NOMO-1 (cell line): ENCODE measurements around the gene LTBP3.

Experiments used
- DNase-seq, 2 experiments: peaks; one replicate each; lab custom pipeline; 2025; ENCODE audit not compliant: unreplicated experiment in 2 of 2; lab: John Stamatoyannopoulos, UW

Gene LTBP3

GRCh38 chr11:65555693-65556231 lies 2.4 kb downstream of the LTBP3 start:
- no peak for DNase-seq

GRCh38 chr11:65554842-65555430 lies 3.2 kb downstream of the LTBP3 start:
- DNase-seq = no peak

- DNase-seq = no peak
Observed at GRCh38 chr11:65554057-65554818, 3.9 kb downstream of the LTBP3 start.

GRCh38 chr11:65553301-65554001 lies 4.7 kb downstream of the LTBP3 start:
- no peak for DNase-seq

GRCh38 chr11:65552388-65552951 lies 5.7 kb downstream of the LTBP3 start:
- DNase-seq = no peak

GRCh38 chr11:65551572-65552387 lies 6.4 kb downstream of the LTBP3 start:
- peak; percentile 24 to 27 for DNase-seq

- DNase-seq = no peak
Observed at GRCh38 chr11:65549096-65549495, 9.1 kb downstream of the LTBP3 start.

- no peak for DNase-seq
Observed at GRCh38 chr11:65548395-65548794, 9.8 kb downstream of the LTBP3 start.

- no peak for DNase-seq
Observed at GRCh38 chr11:65547446-65548125, 10.6 kb downstream of the LTBP3 start.

GRCh38 chr11:65546217-65546958 lies 11.8 kb downstream of the LTBP3 start:
- peak; percentile 45 to 58 for DNase-seq

- no peak for DNase-seq
Observed at GRCh38 chr11:65545853-65546216, 12.3 kb downstream of the LTBP3 start.

GRCh38 chr11:65542738-65543390 lies 15.3 kb downstream of the LTBP3 start:
- no peak for DNase-seq

GRCh38 chr11:65541093-65541982 lies 16.8 kb downstream of the LTBP3 start:
- no peak for DNase-seq

- peak; percentile 82 to 88 for DNase-seq
Observed at GRCh38 chr11:65540290-65541092, 17.7 kb downstream of the LTBP3 start.

- no peak for DNase-seq
Observed at GRCh38 chr11:65539744-65540289, 18.3 kb downstream of the LTBP3 start.

- DNase-seq = no peak
Observed at GRCh38 chr11:65538915-65539743, 19.0 kb downstream of the LTBP3 start.
